GM10266 (cell line): ENCODE results near the gene CARD19.

Source experiments
- DNase-seq: peaks from one replicate; pipeline ENCODE4 v3.0.0; 2012; ENCODE audit errors: extremely low spot score
- TF ChIP-seq, protein P1 (sequence below): IDR thresholded peaks from 2 replicates; pipeline ENCODE4 v1.5.1; 2012; ENCODE audit warnings: mild to moderate bottlenecking, low read depth; ENCODE audit not compliant: control insufficient read depth, insufficient read depth; ENCODE audit errors: missing control alignments

The CARD19 gene

DNA sequence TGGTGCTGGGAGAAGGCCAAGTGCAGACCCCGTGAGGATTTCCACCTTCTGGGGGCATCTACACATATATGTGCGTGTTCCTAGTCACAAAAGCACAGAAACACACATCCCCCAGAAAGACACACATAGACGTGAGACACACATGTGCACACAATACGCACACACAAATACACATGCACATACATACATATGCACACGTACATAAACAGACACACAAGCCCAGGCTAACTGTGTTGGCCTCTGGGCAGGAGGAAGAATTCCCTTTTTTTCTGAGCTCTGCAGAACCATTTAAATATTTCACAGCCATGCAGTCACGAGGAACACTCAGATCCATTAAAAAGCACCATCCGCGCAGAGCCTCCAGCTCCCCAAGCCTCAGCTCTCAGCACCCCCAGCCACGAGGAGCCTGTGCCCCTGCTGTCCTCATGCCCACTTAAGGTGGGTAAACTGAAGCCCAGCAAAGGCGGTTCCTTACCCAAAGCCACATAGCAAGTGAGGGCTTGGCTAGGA is 32.8 kb downstream of the CARD19 start:
- TF ChIP-seq, protein P1, sequence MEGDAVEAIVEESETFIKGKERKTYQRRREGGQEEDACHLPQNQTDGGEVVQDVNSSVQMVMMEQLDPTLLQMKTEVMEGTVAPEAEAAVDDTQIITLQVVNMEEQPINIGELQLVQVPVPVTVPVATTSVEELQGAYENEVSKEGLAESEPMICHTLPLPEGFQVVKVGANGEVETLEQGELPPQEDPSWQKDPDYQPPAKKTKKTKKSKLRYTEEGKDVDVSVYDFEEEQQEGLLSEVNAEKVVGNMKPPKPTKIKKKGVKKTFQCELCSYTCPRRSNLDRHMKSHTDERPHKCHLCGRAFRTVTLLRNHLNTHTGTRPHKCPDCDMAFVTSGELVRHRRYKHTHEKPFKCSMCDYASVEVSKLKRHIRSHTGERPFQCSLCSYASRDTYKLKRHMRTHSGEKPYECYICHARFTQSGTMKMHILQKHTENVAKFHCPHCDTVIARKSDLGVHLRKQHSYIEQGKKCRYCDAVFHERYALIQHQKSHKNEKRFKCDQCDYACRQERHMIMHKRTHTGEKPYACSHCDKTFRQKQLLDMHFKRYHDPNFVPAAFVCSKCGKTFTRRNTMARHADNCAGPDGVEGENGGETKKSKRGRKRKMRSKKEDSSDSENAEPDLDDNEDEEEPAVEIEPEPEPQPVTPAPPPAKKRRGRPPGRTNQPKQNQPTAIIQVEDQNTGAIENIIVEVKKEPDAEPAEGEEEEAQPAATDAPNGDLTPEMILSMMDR, result no peak
- DNase-seq, result no peak

DNA sequence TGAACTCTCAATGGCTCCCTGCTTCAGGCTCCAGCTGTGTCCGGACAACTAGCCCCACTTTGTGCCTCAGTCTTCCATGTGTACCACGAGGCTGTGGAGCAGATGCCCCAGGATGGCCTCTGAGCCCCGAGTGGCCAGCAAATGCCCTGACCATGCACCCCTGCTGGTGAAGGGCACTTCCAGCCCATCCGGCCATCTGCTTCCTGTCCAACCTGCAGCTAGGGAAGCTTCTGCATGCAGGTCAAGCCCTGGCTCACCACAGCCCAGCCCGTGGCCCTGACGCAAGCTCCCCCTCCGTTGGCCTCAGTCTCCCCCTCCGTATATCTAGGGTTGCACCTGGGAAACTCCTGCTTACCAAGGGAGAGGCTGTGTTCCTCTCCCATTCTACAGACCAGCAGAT is 33.3 kb downstream of the CARD19 start:
- DNase-seq, result no peak
- TF ChIP-seq, protein P1, result no peak

DNA sequence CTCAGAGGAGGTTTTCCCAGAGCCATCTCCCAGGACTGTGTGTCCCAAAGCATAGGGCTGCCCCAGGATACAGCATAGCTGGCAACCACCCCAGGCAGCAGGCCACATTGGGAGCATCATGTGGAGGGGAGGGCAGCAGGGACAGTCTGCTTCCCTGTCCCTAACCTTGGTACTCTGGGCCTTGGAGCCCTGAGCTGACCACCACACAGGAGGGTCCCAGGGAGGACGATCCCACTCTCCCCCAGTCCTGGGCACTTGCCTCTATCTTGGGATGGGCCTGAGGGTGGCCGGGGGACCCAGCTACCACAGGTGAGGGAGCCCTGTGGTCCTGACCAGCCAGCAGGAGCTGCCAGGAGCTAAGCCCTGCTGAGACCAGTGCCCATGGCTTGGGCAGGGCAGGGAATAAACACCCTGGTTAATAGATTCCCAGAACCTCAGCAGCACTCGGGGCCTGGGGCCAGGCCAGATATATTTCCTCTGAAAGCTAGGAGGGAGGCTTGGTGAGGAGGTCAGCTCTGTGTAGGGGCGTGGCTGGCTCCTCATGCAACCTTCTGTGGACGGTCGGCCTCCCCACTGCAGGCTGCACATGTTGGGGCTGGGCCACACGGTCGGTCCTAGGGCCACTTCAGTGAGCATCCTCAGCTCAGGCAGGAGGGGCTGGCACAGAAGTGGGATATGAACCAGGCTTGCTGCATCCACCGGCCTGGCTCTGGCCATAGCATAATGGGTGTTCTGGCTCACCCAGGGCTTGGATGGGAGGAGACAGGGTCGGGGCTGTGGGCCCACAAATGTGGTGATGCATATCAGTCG is 33.9 kb downstream of the CARD19 start:
- no peak for DNase-seq
- TF ChIP-seq, protein P1, result no peak

DNA sequence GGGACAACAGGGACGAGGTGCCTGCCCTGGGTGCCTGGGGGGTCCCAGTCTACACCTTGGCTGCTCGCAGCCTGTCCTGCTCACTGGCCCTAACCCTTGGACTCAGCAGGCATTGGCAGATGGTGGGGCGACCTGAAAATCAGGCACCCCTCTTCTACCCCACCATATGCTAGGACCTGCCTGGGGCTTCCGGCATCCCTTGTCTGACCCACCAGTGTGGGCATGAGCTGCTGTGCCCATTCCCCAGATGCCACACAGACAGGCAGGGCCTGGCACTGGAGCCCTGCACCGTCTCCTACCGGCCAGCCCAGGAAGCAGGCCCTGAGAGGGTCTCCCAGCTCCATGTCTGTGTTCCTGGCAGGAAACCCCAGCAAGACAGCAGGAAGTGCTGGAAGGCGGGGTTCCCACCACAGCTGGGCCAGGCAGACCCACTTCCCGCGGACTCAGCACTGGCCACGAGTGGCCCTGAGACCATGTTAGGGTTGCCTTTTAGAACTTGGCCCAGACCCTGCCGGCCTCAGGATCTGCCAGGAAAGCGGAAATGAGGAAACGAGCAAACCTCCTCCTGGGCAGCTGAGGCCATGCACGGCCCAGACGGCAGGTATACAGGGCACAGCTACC is 35.0 kb downstream of the CARD19 start:
- DNase-seq, result no peak
- TF ChIP-seq, protein P1, result no peak

DNA sequence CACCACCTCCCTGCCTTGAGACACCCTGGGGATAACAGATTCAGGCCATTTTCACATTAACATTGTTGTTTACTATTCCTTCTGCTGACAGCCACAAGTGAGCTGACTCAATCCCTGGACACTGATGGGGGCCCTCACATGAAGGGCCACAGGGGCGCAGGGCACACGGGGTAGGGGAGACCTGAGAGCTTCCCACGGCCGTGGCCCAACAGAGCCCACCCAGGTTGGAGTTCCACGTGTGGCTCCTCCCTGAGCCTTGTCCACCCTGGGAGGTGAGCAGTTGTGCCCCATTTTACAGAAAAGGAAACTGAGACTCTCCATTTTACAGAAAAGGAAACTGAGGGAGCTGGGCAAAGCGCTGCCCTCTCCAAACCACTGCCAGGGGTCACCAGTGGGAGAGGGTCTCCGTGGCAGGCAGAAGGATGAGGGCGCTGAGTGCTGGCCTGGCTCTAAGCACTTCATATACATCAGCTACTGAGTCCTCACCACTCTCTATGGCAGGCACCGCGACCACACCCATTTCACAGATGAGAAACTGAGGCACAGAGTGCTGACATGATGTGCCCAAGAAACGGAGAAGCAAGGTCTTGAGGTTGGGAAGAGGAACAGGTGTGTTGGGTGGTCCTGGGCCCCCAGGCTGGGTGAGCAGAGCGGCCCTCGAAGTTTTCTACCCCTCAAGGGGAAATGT is 35.7 kb downstream of the CARD19 start:
- TF ChIP-seq, protein P1, result no peak
- DNase-seq, result no peak

DNA sequence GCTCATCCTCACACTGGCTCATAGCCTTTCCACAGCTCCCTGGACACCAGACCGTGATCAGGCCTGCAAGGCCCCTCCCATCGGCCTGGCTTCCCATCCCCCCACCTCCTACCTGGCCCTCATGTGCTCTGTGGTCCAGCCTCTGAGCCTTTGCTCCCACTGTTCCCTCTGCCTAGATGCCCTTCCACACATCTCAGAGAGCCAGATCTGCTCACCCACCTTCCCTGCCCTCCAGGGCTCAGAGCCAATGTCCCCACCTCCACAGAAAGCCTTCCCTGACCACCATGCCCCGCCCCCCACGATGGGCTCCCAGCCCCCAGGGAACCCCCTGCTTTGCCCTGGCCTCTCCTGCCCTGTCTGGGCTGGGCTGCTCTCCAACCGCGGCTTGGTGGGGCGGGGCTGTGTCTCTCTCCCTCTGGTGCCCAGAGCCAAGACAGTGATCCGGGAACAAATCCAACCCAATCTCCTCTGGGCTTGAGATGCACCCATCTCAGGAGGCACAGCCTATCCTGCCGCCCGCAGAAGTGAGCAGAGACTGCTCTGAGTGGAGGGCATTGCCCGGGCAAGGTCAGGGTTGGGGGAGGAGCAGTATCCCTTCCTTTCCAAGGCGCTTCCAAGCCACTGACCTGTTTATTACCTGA is 36.4 kb downstream of the CARD19 start:
- no peak for DNase-seq
- TF ChIP-seq, protein P1, result no peak
